ENCODE data around the gene RAB4B. TPM values are rescaled to one million over a fixed set of nuclear protein-coding genes. Genes with fewer than 3 reads are reported as not detected.
"Not testable (repeated sequence)": the region's sequence is repeated elsewhere in the genome, so short reads cannot be mapped to it uniquely, and the experiment has no call there.

RAB4B gene
- total RNA-seq, 1 donor from 2014 or later = 20.7 TPM

- Mint-ChIP-seq H3K4me1 (ENCODE audit: low read depth) (peaks cover 10% of the 10 kb centered on the region), H3K27me3 (no peaks in the 10 kb centered on the region), H3K27ac (peak overlapping the region; percentile 100), H3K9me3 (ENCODE audit: low read depth) (no peaks in the 10 kb centered on the region), H3K4me3 (ENCODE audit: low read depth) (peak overlapping the region; percentile 82), H3K36me3 (ENCODE audit: insufficient read depth) (peaks cover 7% of the 10 kb centered on the region)
- no peak for TF ChIP-seq CTCF (IDR thresholded peaks at IDR 0.05; ENCODE audit: unreplicated experiment)
- DNase-seq (ENCODE audit: low spot score, unreplicated experiment) = no peak
Observed at GRCh38 chr19:40778706-40779284, 748 bp downstream of the RAB4B start.

- Mint-ChIP-seq H3K4me1 (ENCODE audit: low read depth) (peaks cover 10% of the 10 kb centered on the region), H3K27me3 (no peaks in the 10 kb centered on the region), H3K4me3 (ENCODE audit: low read depth) (peak overlapping the region; percentile 6), H3K36me3 (ENCODE audit: insufficient read depth) (peaks cover 7% of the 10 kb centered on the region), H3K27ac (no peak overlapping the region), H3K9me3 (ENCODE audit: low read depth) (no peaks in the 10 kb centered on the region)
- TF ChIP-seq CTCF (IDR thresholded peaks at IDR 0.05; ENCODE audit: unreplicated experiment) = no peak
- DNase-seq (ENCODE audit: low spot score, unreplicated experiment) = no peak
Observed at GRCh38 chr19:40780582-40780981, 2.5 kb downstream of the RAB4B start.

GRCh38 chr19:40781140-40781539, 3.1 kb downstream of the RAB4B start:
- Mint-ChIP-seq H3K27me3 (no peaks in the 10 kb centered on the region), H3K4me3 (ENCODE audit: low read depth) (no peak overlapping the region), H3K27ac (no peak overlapping the region), H3K9me3 (ENCODE audit: low read depth) (no peaks in the 10 kb centered on the region), H3K4me1 (ENCODE audit: low read depth) (peaks cover 10% of the 10 kb centered on the region), H3K36me3 (ENCODE audit: insufficient read depth) (peaks cover 7% of the 10 kb centered on the region)
- no peak for TF ChIP-seq CTCF (IDR thresholded peaks at IDR 0.05; ENCODE audit: unreplicated experiment)
- no peak for DNase-seq (ENCODE audit: low spot score, unreplicated experiment)

- Mint-ChIP-seq H3K36me3 (ENCODE audit: insufficient read depth) (peaks cover 9% of the 10 kb centered on the region), H3K4me3 (ENCODE audit: low read depth) (no peak overlapping the region), H3K27ac (no peak overlapping the region), H3K9me3 (ENCODE audit: low read depth) (no peaks in the 10 kb centered on the region), H3K27me3 (no peaks in the 10 kb centered on the region), H3K4me1 (ENCODE audit: low read depth) (peaks cover 2% of the 10 kb centered on the region)
- TF ChIP-seq CTCF (IDR thresholded peaks at IDR 0.05; ENCODE audit: unreplicated experiment) = no peak
- no peak for DNase-seq (ENCODE audit: low spot score, unreplicated experiment)
Observed at GRCh38 chr19:40783711-40784110, 5.7 kb downstream of the RAB4B start.

GRCh38 chr19:40784146-40784545, 6.1 kb downstream of the RAB4B start:
- H3K27ac Mint-ChIP-seq; H3K27me3 Mint-ChIP-seq; DNase-seq (ENCODE audit: low spot score, unreplicated experiment); H3K4me3 Mint-ChIP-seq (ENCODE audit: low read depth); H3K4me1 Mint-ChIP-seq (ENCODE audit: low read depth); H3K36me3 Mint-ChIP-seq (ENCODE audit: insufficient read depth); H3K9me3 Mint-ChIP-seq (ENCODE audit: low read depth): not testable (repeated sequence)

GRCh38 chr19:40785526-40785925, 7.5 kb downstream of the RAB4B start:
- TF ChIP-seq CTCF (IDR thresholded peaks at IDR 0.05; ENCODE audit: unreplicated experiment) = no peak
- no peak overlapping the region for H3K27ac Mint-ChIP-seq

More at GRCh38 chr19:40785526-40785925, 7.5 kb downstream of the RAB4B start:
- no peaks in the 10 kb centered on the region for H3K27me3 Mint-ChIP-seq
- DNase-seq (ENCODE audit: low spot score, unreplicated experiment) = no peak
- no peak overlapping the region for H3K4me3 Mint-ChIP-seq (ENCODE audit: low read depth)
- no peaks in the 10 kb centered on the region for H3K9me3 Mint-ChIP-seq (ENCODE audit: low read depth)
- H3K4me1 Mint-ChIP-seq (ENCODE audit: low read depth) = no peaks in the 10 kb centered on the region
- peaks cover 15% of the 10 kb centered on the region for H3K36me3 Mint-ChIP-seq (ENCODE audit: insufficient read depth)

Measured in progenitor cell of endocrine pancreas (in vitro differentiated cells).